HepG2 (cell line): ENCODE measurements around the gene NELL1. TPM values are rescaled to one million over a fixed set of nuclear protein-coding genes. Genes with fewer than 3 reads are reported as not detected.

ENCODE experiments used
- ZBTB3 ChIP-seq: sonication (generic); formaldehyde crosslinking; IDR thresholded peaks from 2 replicates; pipeline ENCODE4 v1.4.0; 2020; ENCODE audit warnings: low read depth, mild to moderate bottlenecking, moderate library complexity, missing genetic modification reagents, borderline replicate concordance
- ZNF225 ChIP-seq: sonication (generic); formaldehyde crosslinking; IDR thresholded peaks from 2 replicates; pipeline ENCODE4 v1.4.0; 2020; ENCODE audit warnings: mild to moderate bottlenecking, missing genetic modification reagents
- polyA plus RNA-seq, 8 experiments: library from polyadenylated mRNA; depleted of rRNA in 3 of 8; stranded (reverse) in 7 of 8; unstranded in 1 of 8; fragments of >200 nt; fragmentation: Illumina TruSeq in 4 of 8; extraction: Trizol in 4 of 8; gene quantifications; 2 replicates each; pipeline versions ENCODE4 v1.2.1 to v1.2.3, GENCODE V29; 2011 to 2016; ENCODE audit warnings: low read depth in 4 of 8, missing spikeins in 1 of 8, mixed read lengths in 1 of 8; ENCODE audit not compliant: insufficient read depth in 1 of 8
- total RNA-seq, 5 experiments: library from RNA; depleted of rRNA; stranded (reverse); fragments of >200 nt; fragmentation: Illumina TruSeq; extraction: Trizol; gene quantifications; 2 replicates each; pipeline ENCODE4 v1.2.3, GENCODE V29; 2016; ENCODE audit warnings: low read depth in 1 of 5
- TF ChIP-seq, protein P1 (sequence below): sonication (generic); formaldehyde crosslinking; IDR thresholded peaks from 2 replicates; pipeline ENCODE4 v1.4.0; 2020; ENCODE audit warnings: missing genetic modification reagents, low read depth, mild to moderate bottlenecking, borderline replicate concordance
- TF ChIP-seq, protein P2 (sequence below): sonication (generic); formaldehyde crosslinking; IDR thresholded peaks from 2 replicates; pipeline ENCODE4 v1.5.0; 2020; ENCODE audit warnings: missing genetic modification reagents
- TF ChIP-seq, protein P3 (sequence below): sonication (generic); formaldehyde crosslinking; IDR thresholded peaks from 2 replicates; pipeline ENCODE4 v1.5.0; 2020; ENCODE audit warnings: mild to moderate bottlenecking, missing genetic modification reagents
- TF ChIP-seq, protein P4 (sequence below): sonication (generic); formaldehyde crosslinking; IDR thresholded peaks from 2 replicates; pipeline ENCODE4 v1.8.1; 2023; ENCODE audit warnings: mild to moderate bottlenecking, missing genetic modification reagents
- TF ChIP-seq, protein P5 (sequence below): sonication (generic); formaldehyde crosslinking; IDR thresholded peaks from 2 replicates; pipeline ENCODE4 v1.5.0; 2020; ENCODE audit warnings: missing genetic modification reagents

Gene NELL1
- total and polyA plus RNA-seq, 2 of the 13 experiments (the other 11 are each of a cell fraction or from before 2014, with no cell fraction given), result not detected

DNA sequence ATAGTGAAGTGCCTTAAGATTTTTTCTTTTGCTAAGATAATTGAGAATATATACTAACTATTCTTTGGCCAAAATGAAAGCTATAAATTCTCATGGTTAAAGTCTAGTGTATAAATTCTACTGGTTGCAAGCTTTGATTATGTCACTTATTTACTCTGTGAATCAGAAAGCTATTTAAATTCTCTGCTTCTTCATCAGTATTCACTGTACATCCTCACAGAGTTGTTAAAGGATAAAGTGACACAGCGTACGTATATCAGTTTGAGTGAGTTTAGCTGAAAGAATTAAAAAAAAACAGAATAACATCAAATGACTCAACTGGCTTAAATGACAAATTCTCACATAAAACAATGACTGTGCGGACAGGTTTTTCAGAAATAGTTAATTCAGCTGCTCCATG is 453.1 kb downstream of the NELL1 start (continued):
- TF ChIP-seq, protein P1, sequence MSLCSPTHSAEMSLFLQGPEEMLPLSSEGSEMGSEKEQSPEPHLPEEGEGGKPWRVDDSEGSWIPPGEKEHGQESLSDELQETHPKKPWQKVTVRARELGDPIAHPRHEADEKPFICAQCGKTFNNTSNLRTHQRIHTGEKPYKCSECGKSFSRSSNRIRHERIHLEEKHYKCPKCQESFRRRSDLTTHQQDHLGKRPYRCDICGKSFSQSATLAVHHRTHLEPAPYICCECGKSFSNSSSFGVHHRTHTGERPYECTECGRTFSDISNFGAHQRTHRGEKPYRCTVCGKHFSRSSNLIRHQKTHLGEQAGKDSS (CRISPR knock-in tag), result no peak
- TF ChIP-seq ZNF225 (CRISPR knock-in tag) (no peak), ZBTB3 (no peak)
- TF ChIP-seq, protein P2, sequence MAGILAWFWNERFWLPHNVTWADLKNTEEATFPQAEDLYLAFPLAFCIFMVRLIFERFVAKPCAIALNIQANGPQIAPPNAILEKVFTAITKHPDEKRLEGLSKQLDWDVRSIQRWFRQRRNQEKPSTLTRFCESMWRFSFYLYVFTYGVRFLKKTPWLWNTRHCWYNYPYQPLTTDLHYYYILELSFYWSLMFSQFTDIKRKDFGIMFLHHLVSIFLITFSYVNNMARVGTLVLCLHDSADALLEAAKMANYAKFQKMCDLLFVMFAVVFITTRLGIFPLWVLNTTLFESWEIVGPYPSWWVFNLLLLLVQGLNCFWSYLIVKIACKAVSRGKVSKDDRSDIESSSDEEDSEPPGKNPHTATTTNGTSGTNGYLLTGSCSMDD (CRISPR knock-in tag), result no peak
- TF ChIP-seq, protein P3, sequence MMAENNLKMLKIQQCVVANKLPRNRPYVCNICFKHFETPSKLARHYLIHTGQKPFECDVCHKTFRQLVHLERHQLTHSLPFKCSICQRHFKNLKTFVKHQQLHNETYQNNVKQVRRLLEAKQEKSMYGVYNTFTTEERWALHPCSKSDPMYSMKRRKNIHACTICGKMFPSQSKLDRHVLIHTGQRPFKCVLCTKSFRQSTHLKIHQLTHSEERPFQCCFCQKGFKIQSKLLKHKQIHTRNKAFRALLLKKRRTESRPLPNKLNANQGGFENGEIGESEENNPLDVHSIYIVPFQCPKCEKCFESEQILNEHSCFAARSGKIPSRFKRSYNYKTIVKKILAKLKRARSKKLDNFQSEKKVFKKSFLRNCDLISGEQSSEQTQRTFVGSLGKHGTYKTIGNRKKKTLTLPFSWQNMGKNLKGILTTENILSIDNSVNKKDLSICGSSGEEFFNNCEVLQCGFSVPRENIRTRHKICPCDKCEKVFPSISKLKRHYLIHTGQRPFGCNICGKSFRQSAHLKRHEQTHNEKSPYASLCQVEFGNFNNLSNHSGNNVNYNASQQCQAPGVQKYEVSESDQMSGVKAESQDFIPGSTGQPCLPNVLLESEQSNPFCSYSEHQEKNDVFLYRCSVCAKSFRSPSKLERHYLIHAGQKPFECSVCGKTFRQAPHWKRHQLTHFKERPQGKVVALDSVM (CRISPR knock-in tag), result no peak
- TF ChIP-seq, protein P4, sequence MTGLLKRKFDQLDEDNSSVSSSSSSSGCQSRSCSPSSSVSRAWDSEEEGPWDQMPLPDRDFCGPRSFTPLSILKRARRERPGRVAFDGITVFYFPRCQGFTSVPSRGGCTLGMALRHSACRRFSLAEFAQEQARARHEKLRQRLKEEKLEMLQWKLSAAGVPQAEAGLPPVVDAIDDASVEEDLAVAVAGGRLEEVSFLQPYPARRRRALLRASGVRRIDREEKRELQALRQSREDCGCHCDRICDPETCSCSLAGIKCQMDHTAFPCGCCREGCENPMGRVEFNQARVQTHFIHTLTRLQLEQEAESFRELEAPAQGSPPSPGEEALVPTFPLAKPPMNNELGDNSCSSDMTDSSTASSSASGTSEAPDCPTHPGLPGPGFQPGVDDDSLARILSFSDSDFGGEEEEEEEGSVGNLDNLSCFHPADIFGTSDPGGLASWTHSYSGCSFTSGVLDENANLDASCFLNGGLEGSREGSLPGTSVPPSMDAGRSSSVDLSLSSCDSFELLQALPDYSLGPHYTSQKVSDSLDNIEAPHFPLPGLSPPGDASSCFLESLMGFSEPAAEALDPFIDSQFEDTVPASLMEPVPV (CRISPR knock-in tag), result no peak
- TF ChIP-seq, protein P5, sequence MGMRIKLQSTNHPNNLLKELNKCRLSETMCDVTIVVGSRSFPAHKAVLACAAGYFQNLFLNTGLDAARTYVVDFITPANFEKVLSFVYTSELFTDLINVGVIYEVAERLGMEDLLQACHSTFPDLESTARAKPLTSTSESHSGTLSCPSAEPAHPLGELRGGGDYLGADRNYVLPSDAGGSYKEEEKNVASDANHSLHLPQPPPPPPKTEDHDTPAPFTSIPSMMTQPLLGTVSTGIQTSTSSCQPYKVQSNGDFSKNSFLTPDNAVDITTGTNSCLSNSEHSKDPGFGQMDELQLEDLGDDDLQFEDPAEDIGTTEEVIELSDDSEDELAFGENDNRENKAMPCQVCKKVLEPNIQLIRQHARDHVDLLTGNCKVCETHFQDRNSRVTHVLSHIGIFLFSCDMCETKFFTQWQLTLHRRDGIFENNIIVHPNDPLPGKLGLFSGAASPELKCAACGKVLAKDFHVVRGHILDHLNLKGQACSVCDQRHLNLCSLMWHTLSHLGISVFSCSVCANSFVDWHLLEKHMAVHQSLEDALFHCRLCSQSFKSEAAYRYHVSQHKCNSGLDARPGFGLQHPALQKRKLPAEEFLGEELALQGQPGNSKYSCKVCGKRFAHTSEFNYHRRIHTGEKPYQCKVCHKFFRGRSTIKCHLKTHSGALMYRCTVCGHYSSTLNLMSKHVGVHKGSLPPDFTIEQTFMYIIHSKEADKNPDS, result no peak
